A549 (cell line): ENCODE measurements around the gene PKHD1. TPM values are rescaled to one million over a fixed set of nuclear protein-coding genes. Genes with fewer than 3 reads are reported as not detected.

Experiments
- ATAC-seq, 2 experiments: fragments of 200-7000 bp in 1 of 2; fragments of >200 bp in 1 of 2; cut with Nextera tagmentation in 1 of 2; cut with Tn5 transposase in 1 of 2; 3 replicates each; pipeline versions ENCODE4 v1.8.0 to v1.9.1; 2018 to 2020; ENCODE audit warnings: mild to moderate bottlenecking in 1 of 2, moderate library complexity in 1 of 2
- CTCF ChIA-PET: fragments of 300-600 bp; sonication (Branson Sonifier 250); formaldehyde crosslinking; extraction: SDS; loops from one replicate; lab custom pipeline; 2021; ENCODE audit warnings: antibody characterized with exemption, inconsistent platforms; lab: Yijun Ruan, JAX
- POLR2A ChIA-PET: fragments of 350-600 bp; formaldehyde crosslinking; extraction: SDS; loops from one replicate; lab custom pipeline; 2021; ENCODE audit warnings: antibody characterized with exemption, inconsistent platforms; lab: Yijun Ruan, JAX
- DNase-seq, 2 experiments: peaks; one replicate each; pipeline versions ENCODE4 v3.0.0 to v3.0.0-alpha.2; 2011 to 2016; ENCODE audit warnings: low read depth in 1 of 2, low spot score in 1 of 2
- FAIRE-seq: peaks from 2 replicates; lab custom pipeline; 2011; peaks lifted over from hg19 to GRCh38; lab: Jason Lieb, UNC
- H3K27ac ChIP-seq, 2 experiments: fragments of >200 bp; sonication (Bioruptor Twin); formaldehyde crosslinking; 3 replicates each; pipeline ENCODE4 v1.5.1; 2016 to 2017
- H3K4me1 ChIP-seq: fragments of >200 bp; sonication (Bioruptor Twin); formaldehyde crosslinking; 3 replicates; pipeline ENCODE4 v1.6.1; 2016
- H3K4me2 ChIP-seq: fragments of >200 bp; sonication (Bioruptor Twin); formaldehyde crosslinking; 3 replicates; pipeline ENCODE4 v1.6.1; 2016
- H3K4me3 ChIP-seq: fragments of >200 bp; sonication (Bioruptor Twin); formaldehyde crosslinking; 3 replicates; pipeline ENCODE4 v1.5.1; 2016
- H3K9me3 ChIP-seq: fragments of >200 bp; sonication (Bioruptor Twin); formaldehyde crosslinking; 3 replicates; pipeline ENCODE4 v1.6.1; 2016
- BHLHE40 ChIP-seq: IDR thresholded peaks from 2 replicates; pipeline ENCODE4 v1.6.1; 2012; ENCODE audit warnings: low read depth, low read length, inconsistent platforms
- CBX2 ChIP-seq: fragments of 200-600 bp; sonication (generic); IDR thresholded peaks from 2 replicates; pipeline ENCODE4 v1.6.1; 2016; ENCODE audit warnings: low read depth, mild to moderate bottlenecking, borderline replicate concordance
- CBX8 ChIP-seq: fragments of 200-600 bp; sonication (generic); IDR thresholded peaks from 2 replicates; pipeline ENCODE4 v1.6.1; 2016
- CEBPB ChIP-seq, 2 experiments: fragments of >200 bp in 1 of 2; sonication (Bioruptor Twin) in 1 of 2; formaldehyde crosslinking in 1 of 2; IDR thresholded peaks; 2 replicates each; pipeline ENCODE4 v1.6.1; 2012 to 2016
- CHD2 ChIP-seq: fragments of 150-350 bp; IDR thresholded peaks from 2 replicates; pipeline ENCODE4 v1.6.1; 2014; ENCODE audit warnings: low read length; ENCODE audit not compliant: partially characterized antibody
- GATA3 ChIP-seq: IDR thresholded peaks from 2 replicates; pipeline ENCODE4 v1.6.1; 2012; ENCODE audit warnings: borderline replicate concordance
- HDAC2 ChIP-seq: fragments of 200-600 bp; sonication (generic); IDR thresholded peaks from 2 replicates; pipeline ENCODE4 v1.6.1; 2016
- HEYL ChIP-seq: fragments of 250-450 bp; sonication (Bioruptor Pico); IDR thresholded peaks from 2 replicates; pipeline ENCODE4 v1.8.0; 2021; ENCODE audit warnings: mild to moderate bottlenecking, moderate library complexity
- HOXA7 ChIP-seq: fragments of 250-450 bp; sonication (Bioruptor Pico); IDR thresholded peaks from 2 replicates; pipeline ENCODE4 v1.5.0; 2020; ENCODE audit warnings: mild to moderate bottlenecking, moderate library complexity
- HOXB13 ChIP-seq: fragments of 250-450 bp; sonication (Bioruptor Pico); IDR thresholded peaks from 2 replicates; pipeline ENCODE4 v1.5.0; 2020; ENCODE audit warnings: low read depth, mild to moderate bottlenecking, moderate library complexity
- HOXB5 ChIP-seq: fragments of 250-450 bp; sonication (Bioruptor Pico); IDR thresholded peaks from 2 replicates; pipeline ENCODE4 v1.5.0; 2020; ENCODE audit warnings: mild to moderate bottlenecking, moderate library complexity
- JUN ChIP-seq, 2 experiments: fragments of >200 bp; sonication (Bioruptor Twin); formaldehyde crosslinking; IDR thresholded peaks; 2 replicates in 1 of 2; 3 replicates in 1 of 2; pipeline ENCODE4 v1.6.1; 2016 to 2017
- MYC ChIP-seq: IDR thresholded peaks from 2 replicates; pipeline ENCODE4 v1.6.1; 2012; ENCODE audit warnings: mild to moderate bottlenecking, inconsistent platforms, low read length, improper control_type of control experiment, borderline replicate concordance
- NPAS2 ChIP-seq: fragments of 250-450 bp; sonication (Bioruptor Pico); IDR thresholded peaks from 2 replicates; pipeline ENCODE4 v1.8.0; 2022; ENCODE audit warnings: mild to moderate bottlenecking, moderate library complexity, borderline replicate concordance
- POLR2A ChIP-seq: IDR thresholded peaks from 2 replicates; pipeline ENCODE4 v1.6.1; 2012; ENCODE audit warnings: mild to moderate bottlenecking, low read length
- POLR2AphosphoS2 ChIP-seq: conservative IDR thresholded peaks from 2 replicates; pipeline ENCODE4 v1.6.1; 2012; ENCODE audit warnings: low read length, improper control_type of control experiment, inconsistent platforms
- RAD21 ChIP-seq, 2 experiments: fragments of >200 bp in 1 of 2; sonication (Bioruptor Twin) in 1 of 2; formaldehyde crosslinking in 1 of 2; IDR thresholded peaks in 1 of 2; conservative IDR thresholded peaks in 1 of 2; 2 replicates in 1 of 2; 3 replicates in 1 of 2; pipeline ENCODE4 v1.6.1; 2012 to 2018; ENCODE audit warnings: inconsistent platforms in 1 of 2
- SMC3 ChIP-seq: fragments of >200 bp; sonication (Bioruptor Twin); formaldehyde crosslinking; IDR thresholded peaks from 3 replicates; pipeline ENCODE4 v1.6.1; 2018; ENCODE audit warnings: inconsistent platforms
- ZSCAN20 ChIP-seq: fragments of 250-450 bp; sonication (Bioruptor Pico); IDR thresholded peaks from 2 replicates; pipeline ENCODE4 v1.8.0; 2022; ENCODE audit warnings: mild to moderate bottlenecking, moderate library complexity
- WGBS: methylation state at CpG from one replicate; pipeline ENCODE4 v1.1.6; 2017; ENCODE audit errors: missing lambda C conversion rate; 5-methylcytosine and 5-hydroxymethylcytosine counted together
- polyA plus RNA-seq, 4 experiments: library from polyadenylated mRNA; depleted of rRNA in 3 of 4; stranded (reverse); fragments of >200 nt; fragmentation: RNase III in 1 of 4; extraction: RNeasy Plus Mini Kit Qiagen cat#74134 plus additional on column Dnase treatment in 1 of 4; gene quantifications; 2 replicates in 3 of 4; 3 replicates in 1 of 4; pipeline ENCODE4 v1.2.3, GENCODE V29; 2011 to 2017
- TF ChIP-seq, protein P1 (sequence below): IDR thresholded peaks from 2 replicates; pipeline ENCODE4 v1.6.1; 2012
- TF ChIP-seq, protein P2 (sequence below): fragments of 150-350 bp; IDR thresholded peaks from 2 replicates; pipeline ENCODE4 v1.6.1; 2014; ENCODE audit warnings: low read depth, mild to moderate bottlenecking, low read length
- TF ChIP-seq, protein P3 (sequence below): fragments of >200 bp; sonication (Bioruptor Twin); formaldehyde crosslinking; IDR thresholded peaks from 3 replicates; pipeline ENCODE4 v1.6.1; 2016
- TF ChIP-seq, protein P4 (sequence below): fragments of >200 bp; sonication (Bioruptor Twin); formaldehyde crosslinking; IDR thresholded peaks from 3 replicates; pipeline ENCODE4 v1.5.1; 2016

Gene PKHD1
- polyA plus RNA-seq, 2 of the 4 experiments (the other 2 are of a cell fraction): not detected

DNA sequence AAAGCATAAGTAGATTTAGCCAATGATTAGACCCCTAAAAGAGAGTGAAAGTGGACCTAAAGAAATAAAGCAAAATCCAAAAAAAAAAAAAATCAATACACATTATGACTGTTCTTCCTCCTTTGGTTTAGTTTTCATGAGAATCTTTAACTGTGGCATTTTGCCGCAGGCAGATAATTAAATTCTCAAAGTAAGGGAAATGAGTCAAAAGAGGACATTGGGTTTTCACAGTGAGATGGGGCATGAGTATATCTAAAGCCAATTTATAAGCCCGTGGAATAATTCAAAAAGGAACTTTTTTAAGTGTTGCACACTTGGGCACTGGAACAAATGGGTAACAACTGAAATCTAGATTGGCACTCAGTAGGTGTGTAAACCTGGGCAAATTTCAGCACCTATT, 230.3 kb downstream of the PKHD1 start:
- Histone ChIP-seq H3K4me1 (no peaks in the 10 kb centered on the region), H3K9me3 (no peaks in the 10 kb centered on the region), H3K27ac (no peak overlapping the region), H3K4me2 (no peak overlapping the region)
- no peak for DNase-seq
- 39% methylated on average over 2 of the region's 2 CpGs for WGBS
- CTCF ChIA-PET: no interaction called here
- ATAC-seq: no peak
- TF ChIP-seq, protein P1, sequence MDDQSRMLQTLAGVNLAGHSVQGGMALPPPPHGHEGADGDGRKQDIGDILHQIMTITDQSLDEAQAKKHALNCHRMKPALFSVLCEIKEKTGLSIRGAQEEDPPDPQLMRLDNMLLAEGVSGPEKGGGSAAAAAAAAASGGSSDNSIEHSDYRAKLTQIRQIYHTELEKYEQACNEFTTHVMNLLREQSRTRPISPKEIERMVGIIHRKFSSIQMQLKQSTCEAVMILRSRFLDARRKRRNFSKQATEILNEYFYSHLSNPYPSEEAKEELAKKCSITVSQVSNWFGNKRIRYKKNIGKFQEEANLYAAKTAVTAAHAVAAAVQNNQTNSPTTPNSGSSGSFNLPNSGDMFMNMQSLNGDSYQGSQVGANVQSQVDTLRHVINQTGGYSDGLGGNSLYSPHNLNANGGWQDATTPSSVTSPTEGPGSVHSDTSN: no peak
- TF ChIP-seq ZSCAN20: no peak
- TF ChIP-seq HEYL: no peak
- TF ChIP-seq CBX2: no peak
- TF ChIP-seq, protein P2, sequence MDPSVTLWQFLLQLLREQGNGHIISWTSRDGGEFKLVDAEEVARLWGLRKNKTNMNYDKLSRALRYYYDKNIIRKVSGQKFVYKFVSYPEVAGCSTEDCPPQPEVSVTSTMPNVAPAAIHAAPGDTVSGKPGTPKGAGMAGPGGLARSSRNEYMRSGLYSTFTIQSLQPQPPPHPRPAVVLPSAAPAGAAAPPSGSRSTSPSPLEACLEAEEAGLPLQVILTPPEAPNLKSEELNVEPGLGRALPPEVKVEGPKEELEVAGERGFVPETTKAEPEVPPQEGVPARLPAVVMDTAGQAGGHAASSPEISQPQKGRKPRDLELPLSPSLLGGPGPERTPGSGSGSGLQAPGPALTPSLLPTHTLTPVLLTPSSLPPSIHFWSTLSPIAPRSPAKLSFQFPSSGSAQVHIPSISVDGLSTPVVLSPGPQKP: no peak
- no peak for TF ChIP-seq RAD21 (conservative IDR thresholded peaks at IDR 0.05 in 1 of 2, IDR thresholded peaks at IDR 0.05 in 1 of 2)
- TF ChIP-seq MYC: no peak
- TF ChIP-seq, all 56 proteins: peak for 0
- POLR2A ChIA-PET: no interaction called here
- H3K4me3 ChIP-seq: no peak overlapping the region
- no peak for FAIRE-seq

DNA sequence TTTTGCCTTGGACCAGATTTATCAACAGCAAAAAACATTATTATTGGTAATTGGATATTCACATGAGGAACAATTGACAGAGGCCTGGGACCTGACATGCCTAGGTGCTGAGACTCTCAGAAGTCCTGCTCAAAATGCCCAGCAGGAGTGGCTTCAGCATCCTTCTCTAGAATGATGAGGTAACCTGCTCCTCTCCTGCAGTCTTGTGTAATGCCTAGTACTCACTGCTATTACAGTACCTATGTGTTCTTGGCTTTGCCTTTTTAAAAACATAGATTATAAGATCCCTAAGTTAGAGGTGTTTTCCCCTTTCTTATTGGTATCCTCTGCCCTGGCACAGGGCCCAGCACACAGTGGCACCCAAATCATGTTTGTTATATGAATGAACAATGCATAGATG, 230.9 kb downstream of the PKHD1 start:
- Histone ChIP-seq H3K9me3 (no peaks in the 10 kb centered on the region), H3K4me2 (no peak overlapping the region), H3K4me3 (no peak overlapping the region), H3K27ac (no peak overlapping the region), H3K4me1 (no peaks in the 10 kb centered on the region)
- ChIA-PET POLR2A (no interaction called here), CTCF (no interaction called here)
- FAIRE-seq (no peak), ATAC-seq (no peak), DNase-seq (no peak)
- no peak for TF ChIP-seq BHLHE40
- no peak for TF ChIP-seq CBX8
- no peak for TF ChIP-seq SMC3
- no peak for TF ChIP-seq HDAC2
- no peak for TF ChIP-seq POLR2A
- TF ChIP-seq, protein P3, sequence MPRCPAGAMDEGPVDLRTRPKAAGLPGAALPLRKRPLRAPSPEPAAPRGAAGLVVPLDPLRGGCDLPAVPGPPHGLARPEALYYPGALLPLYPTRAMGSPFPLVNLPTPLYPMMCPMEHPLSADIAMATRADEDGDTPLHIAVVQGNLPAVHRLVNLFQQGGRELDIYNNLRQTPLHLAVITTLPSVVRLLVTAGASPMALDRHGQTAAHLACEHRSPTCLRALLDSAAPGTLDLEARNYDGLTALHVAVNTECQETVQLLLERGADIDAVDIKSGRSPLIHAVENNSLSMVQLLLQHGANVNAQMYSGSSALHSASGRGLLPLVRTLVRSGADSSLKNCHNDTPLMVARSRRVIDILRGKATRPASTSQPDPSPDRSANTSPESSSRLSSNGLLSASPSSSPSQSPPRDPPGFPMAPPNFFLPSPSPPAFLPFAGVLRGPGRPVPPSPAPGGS: no peak
- no peak for TF ChIP-seq CEBPB (IDR thresholded peaks at IDR 0.05)
- TF ChIP-seq GATA3: no peak
- TF ChIP-seq, protein P2: no peak
- no peak for TF ChIP-seq HOXB13
- TF ChIP-seq NPAS2 (CRISPR knock-in tag): no peak
- TF ChIP-seq HOXB5 (CRISPR knock-in tag): no peak
- TF ChIP-seq JUN (IDR thresholded peaks at IDR 0.05): no peak
- no peak for TF ChIP-seq POLR2AphosphoS2
- no peak for TF ChIP-seq HOXA7 (CRISPR knock-in tag)
- TF ChIP-seq, protein P4, sequence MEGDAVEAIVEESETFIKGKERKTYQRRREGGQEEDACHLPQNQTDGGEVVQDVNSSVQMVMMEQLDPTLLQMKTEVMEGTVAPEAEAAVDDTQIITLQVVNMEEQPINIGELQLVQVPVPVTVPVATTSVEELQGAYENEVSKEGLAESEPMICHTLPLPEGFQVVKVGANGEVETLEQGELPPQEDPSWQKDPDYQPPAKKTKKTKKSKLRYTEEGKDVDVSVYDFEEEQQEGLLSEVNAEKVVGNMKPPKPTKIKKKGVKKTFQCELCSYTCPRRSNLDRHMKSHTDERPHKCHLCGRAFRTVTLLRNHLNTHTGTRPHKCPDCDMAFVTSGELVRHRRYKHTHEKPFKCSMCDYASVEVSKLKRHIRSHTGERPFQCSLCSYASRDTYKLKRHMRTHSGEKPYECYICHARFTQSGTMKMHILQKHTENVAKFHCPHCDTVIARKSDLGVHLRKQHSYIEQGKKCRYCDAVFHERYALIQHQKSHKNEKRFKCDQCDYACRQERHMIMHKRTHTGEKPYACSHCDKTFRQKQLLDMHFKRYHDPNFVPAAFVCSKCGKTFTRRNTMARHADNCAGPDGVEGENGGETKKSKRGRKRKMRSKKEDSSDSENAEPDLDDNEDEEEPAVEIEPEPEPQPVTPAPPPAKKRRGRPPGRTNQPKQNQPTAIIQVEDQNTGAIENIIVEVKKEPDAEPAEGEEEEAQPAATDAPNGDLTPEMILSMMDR: no peak
- TF ChIP-seq CHD2: no peak
